Lower leg skin (tissue), 3 donors: ENCODE measurements around the gene MYO15B.

Experiments
- POLR2A ChIP-seq, 2 donors: fragments of 450-650 bp; IDR thresholded peaks; one replicate each; pipeline ENCODE4 v1.6.1; 2016 to 2017; ENCODE audit warnings: antibody characterized with exemption in 2 of 2, mild to moderate bottlenecking in 1 of 2, moderate library complexity in 1 of 2
- TF ChIP-seq, protein P1 (sequence below), 3 donors: fragments of 450-650 bp; IDR thresholded peaks; one replicate each; pipeline ENCODE4 v1.5.1; 2016; ENCODE audit warnings: antibody characterized with exemption in 3 of 3, mild to moderate bottlenecking in 3 of 3, moderate library complexity in 2 of 3

DNA sequence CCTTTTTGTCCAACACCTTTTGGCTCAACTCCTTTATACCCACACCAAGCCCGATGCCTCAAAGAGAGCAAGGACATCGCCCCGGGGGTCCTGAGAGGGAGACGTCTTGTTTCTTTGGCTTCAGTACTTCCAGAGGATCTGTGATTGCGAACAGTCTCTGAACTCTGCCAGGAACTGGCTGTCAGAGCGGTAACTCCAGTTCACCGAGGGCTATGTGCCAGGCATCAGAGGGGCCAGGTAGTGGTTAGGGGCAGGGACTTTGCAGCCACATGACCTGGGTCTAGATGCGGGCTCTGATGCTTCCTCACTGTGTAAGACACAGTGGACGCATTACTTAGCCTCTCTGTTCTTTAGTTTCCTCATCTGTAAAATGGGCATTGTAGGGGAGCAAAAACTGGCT is 40.5 kb upstream of the MYO15B start:
- TF ChIP-seq, protein P1, sequence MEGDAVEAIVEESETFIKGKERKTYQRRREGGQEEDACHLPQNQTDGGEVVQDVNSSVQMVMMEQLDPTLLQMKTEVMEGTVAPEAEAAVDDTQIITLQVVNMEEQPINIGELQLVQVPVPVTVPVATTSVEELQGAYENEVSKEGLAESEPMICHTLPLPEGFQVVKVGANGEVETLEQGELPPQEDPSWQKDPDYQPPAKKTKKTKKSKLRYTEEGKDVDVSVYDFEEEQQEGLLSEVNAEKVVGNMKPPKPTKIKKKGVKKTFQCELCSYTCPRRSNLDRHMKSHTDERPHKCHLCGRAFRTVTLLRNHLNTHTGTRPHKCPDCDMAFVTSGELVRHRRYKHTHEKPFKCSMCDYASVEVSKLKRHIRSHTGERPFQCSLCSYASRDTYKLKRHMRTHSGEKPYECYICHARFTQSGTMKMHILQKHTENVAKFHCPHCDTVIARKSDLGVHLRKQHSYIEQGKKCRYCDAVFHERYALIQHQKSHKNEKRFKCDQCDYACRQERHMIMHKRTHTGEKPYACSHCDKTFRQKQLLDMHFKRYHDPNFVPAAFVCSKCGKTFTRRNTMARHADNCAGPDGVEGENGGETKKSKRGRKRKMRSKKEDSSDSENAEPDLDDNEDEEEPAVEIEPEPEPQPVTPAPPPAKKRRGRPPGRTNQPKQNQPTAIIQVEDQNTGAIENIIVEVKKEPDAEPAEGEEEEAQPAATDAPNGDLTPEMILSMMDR (IDR thresholded peaks at IDR 0.05): no peak
- TF ChIP-seq POLR2A (IDR thresholded peaks at IDR 0.05): no peak
